GM21619 (cell line): Measurements from ENCODE around the gene HSP90AA1.
"Not testable (repeated sequence)": the region's sequence is repeated elsewhere in the genome, so short reads cannot be mapped to it uniquely, and the experiment has no call there.

Experiments used
- ATAC-seq: cut with Tn5 transposase; IDR thresholded peaks from one replicate; pipeline ENCODE4 v1.9.1; 2021; ENCODE audit not compliant: unreplicated experiment

HSP90AA1 gene

DNA sequence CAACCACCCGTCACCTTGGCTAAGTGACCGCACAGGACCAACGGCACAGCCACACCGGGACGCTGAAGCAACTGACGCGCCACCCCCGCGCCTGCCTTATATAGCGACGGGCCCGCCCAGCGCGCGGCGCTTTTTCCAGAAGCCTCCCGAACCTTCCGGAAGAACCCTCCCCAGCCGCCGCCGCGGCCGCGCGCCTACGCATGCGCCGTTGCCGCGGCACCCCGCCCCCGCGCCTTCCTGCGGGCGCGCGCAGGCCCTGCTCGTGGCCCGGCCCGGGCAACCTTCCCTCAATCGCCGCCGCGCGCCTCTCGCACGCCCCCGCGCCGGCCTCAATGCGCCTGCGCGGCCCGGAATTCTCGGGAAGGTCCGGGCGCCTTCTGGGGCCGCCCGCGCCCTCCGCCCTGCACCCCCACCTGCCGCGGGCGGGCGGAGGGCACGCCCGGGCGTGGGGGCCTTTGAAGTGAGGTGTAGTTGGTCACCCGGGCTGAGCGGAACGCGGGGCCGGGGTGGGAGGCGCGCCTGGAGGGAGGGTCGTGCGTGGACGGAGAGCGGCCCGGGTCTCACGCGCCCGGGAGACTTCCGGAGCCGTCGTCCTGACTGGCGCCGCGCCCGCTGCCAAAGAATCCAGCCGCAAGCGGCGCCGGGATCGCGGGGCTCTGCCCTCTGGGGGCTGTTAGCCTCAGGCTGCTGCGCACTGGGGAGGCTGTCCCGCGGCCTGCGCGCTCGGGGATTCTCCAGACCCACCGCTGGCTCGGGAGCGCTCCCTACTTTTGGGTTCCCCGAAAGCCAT lies at the start of gene HSP90AA1:
Gene HSP90AA1 (minus strand): TSS at position 73 of the 790 bp plus-strand sequence. CDS start 666 bp downstream, outside the sequence.
- ATAC-seq = peak; percentile 62

DNA sequence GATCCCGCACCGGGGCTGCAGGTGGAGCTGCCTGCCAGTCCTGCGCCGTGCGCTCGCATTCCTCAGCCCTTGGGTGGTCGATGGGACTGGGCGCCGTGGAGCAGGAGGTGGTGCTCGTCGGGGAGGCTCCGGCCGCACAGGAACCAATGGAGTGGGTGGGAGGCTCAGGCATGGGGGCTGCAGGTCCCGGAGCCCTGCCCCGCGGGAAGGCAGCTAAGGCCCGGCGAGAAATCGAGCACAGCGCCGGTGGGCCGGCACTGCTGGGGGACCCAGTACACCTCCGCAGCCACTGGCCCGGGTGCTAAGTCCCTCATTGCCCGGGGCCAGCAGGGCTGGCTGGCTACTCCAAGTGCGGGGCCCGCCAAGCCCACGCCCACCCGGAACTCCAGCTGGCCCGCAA lies 48.6 kb upstream of the HSP90AA1 start:
- not testable (repeated sequence) for ATAC-seq

DNA sequence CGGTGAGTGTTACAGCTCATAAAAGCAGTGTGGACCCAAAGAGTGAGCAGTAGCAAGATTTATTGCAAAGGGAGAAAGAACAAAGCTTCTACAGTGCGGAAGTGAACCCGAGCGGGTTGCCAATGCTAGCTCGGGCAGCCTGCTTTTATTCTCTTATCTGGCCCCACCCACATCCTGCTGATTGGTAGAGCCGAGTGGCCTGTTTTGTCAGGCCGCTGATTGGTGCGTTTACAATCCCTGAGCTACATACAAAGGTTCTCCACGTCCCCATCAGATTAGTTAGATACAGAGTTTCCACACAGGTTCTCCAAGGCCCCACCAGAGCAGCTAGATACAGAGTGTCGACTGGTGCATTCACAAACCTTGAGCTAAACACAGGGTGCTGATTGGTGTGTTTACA lies 47.9 kb upstream of the HSP90AA1 start:
- not testable (repeated sequence) for ATAC-seq

DNA sequence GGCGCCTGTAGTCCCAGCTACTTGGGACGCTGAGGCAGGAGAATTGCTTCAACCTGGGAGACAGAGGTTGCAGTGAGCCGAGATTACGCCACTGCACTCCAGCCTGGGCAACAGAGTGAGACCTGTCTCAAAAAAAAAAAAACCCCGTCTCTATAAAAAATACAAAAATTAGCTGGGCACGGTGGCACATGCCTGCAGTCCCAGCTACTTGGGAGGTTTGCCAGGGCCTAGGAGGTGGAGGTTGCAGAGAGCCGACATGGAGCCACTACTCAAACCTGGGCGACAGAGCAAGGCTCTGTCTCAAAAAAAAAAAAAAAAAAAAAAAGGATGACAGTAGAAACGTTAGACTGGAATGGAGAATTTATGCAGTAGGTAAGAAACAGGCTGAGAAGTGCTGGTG lies 47.2 kb upstream of the HSP90AA1 start:
- not testable (repeated sequence) for ATAC-seq

DNA sequence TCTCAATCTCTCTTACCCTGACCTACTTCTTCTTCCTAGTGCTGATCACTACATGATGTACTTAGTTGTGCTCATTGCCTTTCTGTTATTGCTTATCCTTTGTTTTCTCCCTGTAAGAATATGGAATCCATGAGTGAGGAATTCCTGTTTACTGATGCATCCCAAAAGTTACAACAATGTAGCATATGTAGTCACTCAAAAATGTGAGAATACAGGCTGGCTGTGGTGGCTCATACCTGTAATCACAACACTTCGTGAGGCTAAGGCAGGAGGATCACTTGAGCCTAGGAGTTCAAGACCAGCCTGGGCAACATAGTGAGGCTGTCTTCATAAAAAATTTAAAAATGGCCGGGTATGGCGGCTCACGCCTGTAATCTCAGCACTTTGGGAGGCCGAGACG lies 44.9 kb upstream of the HSP90AA1 start:
- ATAC-seq = no peak

DNA sequence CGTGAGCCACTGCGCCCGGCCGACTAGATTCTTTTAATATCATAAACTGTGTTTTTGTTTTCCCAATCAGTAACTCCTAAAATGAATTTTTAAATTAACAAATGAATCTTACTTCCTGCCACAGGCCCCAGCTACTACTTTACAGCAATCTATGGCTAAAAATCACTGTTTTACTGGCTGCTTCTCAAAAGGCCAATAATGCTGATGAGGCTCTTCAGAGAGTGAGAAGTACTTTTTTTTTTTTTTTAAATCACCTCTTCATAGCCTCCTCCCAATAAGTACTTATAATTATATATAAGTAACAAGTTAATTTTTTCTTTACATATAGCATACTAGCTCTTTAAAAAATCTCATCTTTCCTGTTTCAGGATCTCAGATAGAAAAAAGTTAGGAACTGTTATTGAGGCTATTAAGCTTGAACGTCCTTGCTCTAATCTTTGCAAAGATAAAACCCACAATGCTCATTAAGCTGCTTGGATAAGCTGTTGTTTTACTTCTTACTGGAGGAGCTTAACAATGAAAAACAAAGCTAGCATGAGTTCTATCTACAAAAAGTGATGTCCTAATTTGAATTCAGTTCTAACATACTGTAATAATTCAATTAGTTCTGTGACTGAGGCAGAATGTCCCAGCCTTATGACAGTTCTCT lies 40.1 kb upstream of the HSP90AA1 start:
- no peak for ATAC-seq

DNA sequence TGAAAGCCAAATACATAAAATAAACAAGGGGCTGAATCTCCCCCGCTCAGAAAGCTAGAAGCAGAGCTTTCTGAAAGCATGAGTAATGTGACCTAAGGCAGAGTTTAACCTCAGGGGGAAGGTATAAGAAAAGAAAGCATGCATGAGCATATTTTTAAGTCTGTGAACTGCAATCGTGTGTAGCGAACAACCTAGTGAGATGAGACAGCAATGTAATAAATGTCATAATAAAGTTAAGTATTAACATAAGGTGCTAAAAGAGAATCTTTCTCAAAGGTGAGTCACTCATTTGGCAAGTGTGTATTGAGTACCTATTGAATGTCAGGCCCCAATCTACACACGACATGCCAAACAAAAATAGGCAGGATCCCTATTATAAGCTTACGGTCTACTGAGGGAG lies 38.7 kb upstream of the HSP90AA1 start:
- ATAC-seq = peak; percentile 75

DNA sequence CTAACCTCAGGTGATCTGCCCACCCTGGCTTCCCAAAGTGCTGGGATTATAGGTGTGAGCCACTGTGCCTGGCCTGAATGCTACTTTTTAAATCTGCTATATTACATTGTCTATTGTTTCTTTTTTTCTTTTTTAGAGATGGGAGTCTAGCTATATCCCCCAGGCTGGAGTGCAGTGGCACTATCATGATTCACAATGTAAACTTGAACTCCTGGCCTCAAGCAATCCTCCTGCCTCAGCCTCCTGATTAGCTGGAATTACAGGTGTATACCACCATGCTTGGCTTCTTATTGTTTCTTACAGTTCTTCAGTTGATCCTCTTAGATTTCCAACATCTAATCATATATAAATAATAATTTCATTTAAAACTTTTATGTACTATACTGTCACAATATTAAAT lies 37.6 kb upstream of the HSP90AA1 start:
- ATAC-seq = no peak

DNA sequence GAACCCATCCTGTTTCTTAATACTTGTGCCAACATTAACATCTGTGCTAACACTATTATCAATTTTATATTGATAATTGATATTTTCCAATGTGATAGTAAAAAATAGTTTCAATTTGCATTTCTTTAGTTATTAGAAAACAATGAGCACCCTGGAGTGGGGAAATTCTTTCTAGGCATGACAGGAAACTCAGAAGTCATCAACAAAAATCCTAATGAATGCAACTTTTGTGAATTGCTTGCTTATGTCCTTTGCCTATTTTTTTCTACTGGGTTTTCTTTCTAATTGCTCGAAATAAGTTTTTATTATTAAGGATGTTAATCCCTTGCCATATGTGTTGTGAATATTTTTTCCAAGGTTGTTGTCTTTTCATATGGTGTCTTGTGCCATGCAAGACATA lies 34.7 kb upstream of the HSP90AA1 start:
- no peak for ATAC-seq

DNA sequence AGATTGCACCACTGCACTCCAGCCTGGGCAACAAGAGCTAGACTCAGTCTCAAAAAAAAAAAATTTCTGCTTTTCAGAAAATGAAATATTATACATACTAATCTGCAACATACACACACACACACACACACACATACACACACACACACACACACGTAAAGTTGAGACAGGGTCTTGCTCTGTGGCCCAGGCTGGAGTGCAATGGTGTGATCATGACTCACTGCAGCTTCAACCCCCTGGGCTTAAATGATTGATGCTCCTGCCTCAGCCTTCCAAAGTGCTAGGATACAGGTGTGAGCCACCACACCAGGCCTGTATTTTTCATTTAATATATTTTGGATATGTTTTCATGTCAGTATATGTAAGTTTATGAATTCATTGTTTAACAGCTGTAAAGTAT lies 34.0 kb upstream of the HSP90AA1 start:
- ATAC-seq = no peak

DNA sequence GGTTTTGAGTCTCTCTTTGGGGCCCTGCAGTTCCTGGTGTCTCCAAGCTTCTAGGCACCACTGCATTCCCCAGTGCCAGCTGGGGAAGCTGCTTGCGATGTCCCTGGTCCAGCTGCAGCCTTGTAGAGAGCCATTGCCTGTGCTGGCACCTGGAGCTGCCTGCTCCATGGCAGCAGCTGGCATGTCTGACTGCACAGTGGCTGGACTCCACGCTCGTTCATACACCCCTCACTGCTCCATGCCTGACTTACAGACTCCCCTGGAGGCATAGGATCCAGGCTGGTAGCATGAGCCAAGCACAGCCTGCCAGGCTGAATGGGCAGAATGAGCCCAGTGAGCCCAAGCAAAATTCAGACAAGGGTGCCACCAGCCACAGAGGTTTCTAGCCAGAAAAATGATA lies 31.0 kb upstream of the HSP90AA1 start:
- no peak for ATAC-seq

DNA sequence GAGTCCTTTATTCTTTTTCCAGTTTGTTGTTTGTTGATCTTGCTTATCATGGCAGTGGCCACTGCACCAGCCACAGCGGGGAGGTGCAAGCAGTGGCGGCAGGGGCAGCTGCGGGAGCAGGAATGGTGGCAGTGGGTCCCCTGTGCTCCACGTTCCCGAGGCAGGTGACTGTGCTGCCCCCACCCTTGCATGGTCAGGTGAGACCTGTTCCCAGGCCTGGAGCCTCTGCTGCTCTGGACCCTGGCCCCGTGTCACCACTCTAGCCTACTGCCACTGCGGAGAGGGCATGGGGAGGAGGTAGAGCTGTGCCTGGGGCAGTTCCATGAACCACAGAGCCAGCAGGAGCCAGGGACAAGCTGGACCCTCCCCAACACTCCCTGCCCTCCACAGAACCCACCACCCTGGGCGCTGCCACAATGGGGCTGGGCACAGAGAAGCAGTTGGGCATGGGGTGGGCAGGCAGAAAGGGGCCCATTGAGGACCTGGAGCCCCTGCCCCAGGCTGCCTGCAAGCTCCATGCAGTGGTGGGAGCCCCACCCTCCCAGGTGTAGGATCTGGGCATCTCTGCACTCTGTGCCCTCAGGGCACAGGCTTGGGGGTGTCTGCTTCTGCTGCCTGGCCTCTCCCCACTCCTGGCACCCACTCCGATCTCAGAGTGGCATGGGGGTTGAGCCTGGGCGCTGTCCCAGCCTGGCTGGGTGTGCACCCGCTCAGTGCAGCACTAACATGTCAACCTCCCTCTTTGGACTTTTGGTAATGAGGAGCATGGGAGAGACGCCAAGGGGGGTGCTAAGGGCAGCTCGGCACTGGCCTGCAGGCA lies 29.7 kb upstream of the HSP90AA1 start:
- ATAC-seq = no peak

DNA sequence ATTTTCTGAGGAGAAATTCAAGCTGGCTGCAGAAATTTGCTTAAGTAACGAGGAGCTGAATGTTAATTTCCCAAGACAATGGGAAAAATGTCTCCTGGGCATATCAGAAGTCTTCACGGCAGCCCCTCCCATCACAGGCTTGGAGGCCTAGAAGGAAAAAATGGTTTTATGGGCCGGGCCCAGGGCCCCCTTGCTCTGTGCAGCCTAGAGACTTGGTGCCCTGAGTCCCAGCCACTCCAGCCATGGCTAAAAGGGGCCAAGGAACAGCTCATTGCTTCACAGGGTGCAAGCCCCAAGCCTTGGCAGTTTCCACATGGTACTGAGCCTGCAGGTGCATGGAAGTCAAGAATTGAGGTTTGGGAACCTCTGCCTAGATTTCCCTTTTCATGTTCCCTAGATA lies 24.3 kb upstream of the HSP90AA1 start:
- ATAC-seq = no peak

DNA sequence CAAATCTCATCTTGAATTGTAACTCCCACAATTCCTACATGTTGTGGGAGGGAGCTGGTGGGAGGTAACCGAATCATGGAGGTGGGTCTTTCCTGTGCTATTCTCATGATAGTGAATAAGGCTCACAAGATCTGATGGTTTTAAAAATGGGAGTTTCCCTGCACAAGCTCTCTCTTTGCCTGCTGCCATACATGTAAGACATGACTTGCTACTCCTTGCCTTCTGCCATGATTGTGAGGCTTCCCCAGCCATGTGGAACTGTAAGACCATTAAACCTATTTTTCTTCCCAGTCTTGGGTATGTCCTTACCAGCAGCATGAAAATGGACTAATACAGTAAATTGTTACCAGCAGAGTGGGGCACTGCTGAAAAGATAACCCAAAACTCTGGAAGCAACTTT lies 22.5 kb upstream of the HSP90AA1 start:
- ATAC-seq = not testable (repeated sequence)

DNA sequence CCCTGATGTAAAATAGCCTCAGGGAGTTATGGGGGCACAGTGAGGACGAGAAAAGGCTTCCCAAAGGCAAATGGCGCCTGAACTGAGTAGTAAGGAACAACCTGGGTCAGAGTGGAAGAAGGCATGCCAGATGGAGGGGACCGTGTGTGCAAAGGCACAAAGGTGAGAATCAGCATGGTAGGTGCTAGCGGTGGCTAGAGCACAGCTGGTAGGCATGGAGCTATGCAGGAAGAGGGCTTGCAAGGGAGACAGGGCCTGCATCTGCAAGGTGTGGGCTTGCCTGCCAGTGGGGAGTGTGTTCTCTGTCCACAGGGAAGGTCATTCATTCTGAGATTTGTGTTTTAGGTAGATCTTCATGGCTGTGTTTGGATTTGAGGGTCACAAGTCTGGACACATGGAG lies 18.5 kb upstream of the HSP90AA1 start:
- ATAC-seq = no peak

DNA sequence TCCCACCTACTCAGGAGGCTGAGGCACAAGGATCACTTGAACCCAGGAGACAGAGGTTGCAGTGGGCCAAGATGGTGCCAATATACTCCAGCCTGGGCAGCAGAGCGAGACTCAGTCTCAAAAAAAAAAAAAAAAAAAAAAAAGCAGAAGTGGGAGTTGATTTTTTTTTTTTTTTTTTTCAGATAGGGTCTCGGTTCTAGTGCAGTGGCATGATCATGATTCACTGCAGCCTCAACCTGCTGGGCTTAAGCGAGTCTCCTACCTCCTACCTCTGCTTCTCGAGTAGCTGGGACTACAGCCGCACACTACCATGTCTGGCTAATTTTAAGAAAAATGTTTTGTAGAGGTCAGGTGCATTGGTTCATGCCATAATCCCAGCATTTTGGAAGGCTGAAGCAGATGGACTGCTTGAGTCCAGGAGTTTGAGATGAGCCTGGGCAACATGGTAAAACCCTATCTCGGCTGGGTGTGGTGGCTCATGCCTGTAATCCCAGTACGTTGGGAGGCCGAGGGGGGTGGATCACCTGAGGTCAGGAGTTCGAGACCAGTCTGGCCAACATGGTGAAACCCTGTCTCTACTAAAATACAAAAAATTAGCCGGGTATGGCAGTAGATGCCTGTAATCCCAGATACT lies 16.3 kb upstream of the HSP90AA1 start:
- ATAC-seq = peak; percentile 55

DNA sequence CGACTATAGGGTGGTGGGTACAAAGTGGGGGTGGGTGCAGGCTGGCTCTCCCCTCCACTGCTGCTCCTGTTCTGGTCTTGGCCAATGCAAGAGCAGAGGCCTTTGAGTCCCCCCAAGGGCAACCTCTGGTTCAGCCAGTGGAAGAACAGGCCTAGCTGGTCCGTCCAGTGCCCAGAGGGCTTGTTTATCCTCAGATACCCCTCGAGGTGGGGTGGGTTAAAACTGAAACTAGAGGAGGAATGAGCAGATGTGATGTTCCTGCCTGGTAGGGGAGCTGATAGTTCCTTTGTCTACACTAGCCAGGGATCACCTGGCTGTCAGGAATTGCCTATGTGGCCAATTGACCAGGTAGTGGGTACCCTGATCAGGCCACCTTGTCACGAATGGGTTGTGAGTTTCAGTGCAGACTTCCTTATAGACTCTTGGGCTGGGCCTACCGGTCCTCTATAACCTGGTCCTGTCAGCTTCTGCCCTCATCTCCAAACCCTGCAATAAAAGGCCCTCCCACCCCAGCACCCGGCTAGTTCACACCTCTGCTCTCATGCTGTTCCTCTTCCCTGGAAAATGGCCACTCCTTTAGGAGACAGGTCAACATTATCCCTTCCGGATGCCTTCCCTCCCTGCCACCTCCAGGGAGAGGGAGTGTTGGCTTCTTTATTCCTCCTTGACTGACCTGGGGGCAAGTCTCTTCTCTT lies 10.7 kb upstream of the HSP90AA1 start:
- no peak for ATAC-seq

DNA sequence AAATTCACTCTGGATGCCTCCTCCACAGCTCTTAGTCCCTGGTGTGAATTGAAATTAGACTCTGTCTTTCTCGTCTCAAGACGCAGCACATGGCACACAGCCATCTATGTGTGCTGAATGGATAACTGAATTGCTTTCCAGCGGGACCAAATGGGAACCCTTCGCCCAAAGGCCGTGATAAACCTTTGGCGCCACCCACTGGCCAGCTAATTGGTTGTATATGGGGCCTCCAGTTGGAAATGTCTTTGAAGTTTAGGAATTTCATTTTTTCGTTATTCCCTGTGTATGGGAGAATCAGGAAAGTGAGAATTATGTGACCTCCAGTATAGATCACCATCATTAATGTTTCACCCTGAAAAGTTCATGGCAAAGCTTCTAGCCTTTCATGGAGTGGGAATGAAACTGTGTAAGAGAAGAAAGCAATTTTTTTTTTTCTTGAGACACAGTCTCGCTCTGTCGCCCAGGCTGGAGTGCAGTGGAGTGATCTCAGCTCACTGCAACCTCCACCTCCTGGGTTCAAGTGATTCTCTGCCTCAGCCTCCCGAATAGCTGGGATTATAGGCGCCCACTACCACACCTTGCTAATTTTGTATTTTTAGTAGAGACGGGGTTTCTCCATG lies 9.8 kb upstream of the HSP90AA1 start:
- no peak for ATAC-seq

DNA sequence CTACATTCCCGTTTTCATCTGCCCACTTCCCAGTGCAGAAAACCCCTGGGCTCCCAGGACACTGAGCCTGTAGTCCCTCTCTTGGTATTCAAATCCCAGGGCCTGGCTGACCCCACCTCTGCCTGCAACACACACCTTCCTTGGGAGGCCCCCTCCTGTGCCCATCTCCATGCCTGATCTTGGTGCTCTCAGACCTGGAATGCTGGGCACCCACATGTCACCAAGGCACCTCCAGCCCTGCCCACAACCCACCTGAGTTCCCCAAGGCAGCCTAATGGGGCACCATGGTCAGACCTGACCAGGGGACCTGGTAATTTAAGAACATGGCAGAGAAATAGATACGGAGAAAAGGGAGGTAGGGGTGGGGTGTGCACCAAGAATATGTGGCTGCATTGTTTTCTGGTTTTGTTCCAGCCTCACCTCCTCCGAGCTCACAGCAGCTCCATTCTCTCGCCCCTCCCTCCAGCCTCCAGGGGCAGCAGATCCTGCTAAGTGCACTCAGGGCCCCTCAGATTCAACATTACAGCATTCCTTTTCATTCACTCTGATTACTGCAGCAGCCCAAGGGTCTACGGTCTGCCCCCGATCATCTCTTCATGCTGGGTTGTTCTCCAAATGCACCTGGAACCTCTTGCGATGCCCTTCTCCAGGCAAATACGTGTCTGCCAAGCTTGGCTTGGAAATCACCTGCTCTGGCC lies 9.2 kb upstream of the HSP90AA1 start:
- no peak for ATAC-seq
